Retina (tissue), 1 donor: ENCODE data around the gene AMBP.
A peak's percentile ranks its signal among the peaks of the same experiment; 100 is the strongest.

Experiments used
- DNase-seq: peaks from one replicate; pipeline ENCODE4 v3.0.0-alpha.2; 2016

Gene AMBP

GRCh38 chr9:114071197-114071795, 6.8 kb downstream of the AMBP start:
- no peak for DNase-seq

GRCh38 chr9:114070188-114071103, 7.7 kb downstream of the AMBP start:
- DNase-seq, result no peak

- no peak for DNase-seq
Observed at GRCh38 chr9:114069476-114070187, 8.5 kb downstream of the AMBP start.

GRCh38 chr9:114065304-114065703, 12.8 kb downstream of the AMBP start:
- DNase-seq, result no peak

GRCh38 chr9:114061830-114062474, 16.1 kb downstream of the AMBP start:
- no peak for DNase-seq

- DNase-seq, result no peak
Observed at GRCh38 chr9:114061292-114061691, 16.8 kb downstream of the AMBP start.

- no peak for DNase-seq
Observed at GRCh38 chr9:114060711-114061110, 17.4 kb downstream of the AMBP start.

GRCh38 chr9:114060070-114060469, 18.0 kb downstream of the AMBP start:
- no peak for DNase-seq

- DNase-seq, result peak; percentile 43
Observed at GRCh38 chr9:114059047-114059803, 18.9 kb downstream of the AMBP start.

- DNase-seq, result no peak
Observed at GRCh38 chr9:114058688-114059046, 19.4 kb downstream of the AMBP start.

GRCh38 chr9:114057161-114057885, 20.8 kb downstream of the AMBP start:
- no peak for DNase-seq

GRCh38 chr9:114056527-114056926, 21.6 kb downstream of the AMBP start:
- DNase-seq, result no peak

GRCh38 chr9:114055894-114056293, 22.2 kb downstream of the AMBP start:
- DNase-seq, result no peak

- no peak for DNase-seq
Observed at GRCh38 chr9:114055061-114055460, 23.0 kb downstream of the AMBP start.

GRCh38 chr9:114054191-114054690, 23.9 kb downstream of the AMBP start:
- DNase-seq, result no peak

- DNase-seq, result no peak
Observed at GRCh38 chr9:114053246-114054005, 24.7 kb downstream of the AMBP start.

- no peak for DNase-seq
Observed at GRCh38 chr9:114051706-114052105, 26.4 kb downstream of the AMBP start.

GRCh38 chr9:114051281-114051680, 26.8 kb downstream of the AMBP start:
- DNase-seq, result no peak

- no peak for DNase-seq
Observed at GRCh38 chr9:114050646-114051045, 27.5 kb downstream of the AMBP start.

GRCh38 chr9:114050226-114050568, 27.9 kb downstream of the AMBP start:
- DNase-seq, result no peak
